Duodenal mucosa (tissue), 2 donors: ENCODE results near the gene LGALS12.

Experiments used
- H3K27ac ChIP-seq: one replicate; pipeline ENCODE4 v1.7.0; 2013; ENCODE audit warnings: low read depth, low read length
- H3K27me3 ChIP-seq, 2 donors: one replicate each; pipeline ENCODE4 v1.7.0; 2013; ENCODE audit warnings: low read length in 2 of 2, control low read depth in 1 of 2; ENCODE audit not compliant: insufficient read depth in 2 of 2, control insufficient read depth in 1 of 2
- H3K36me3 ChIP-seq, 2 donors: one replicate each; pipeline ENCODE4 v1.7.0; 2013; ENCODE audit warnings: low read length in 2 of 2, control low read depth in 1 of 2; ENCODE audit not compliant: insufficient read depth in 2 of 2, control insufficient read depth in 1 of 2
- H3K4me1 ChIP-seq, 2 donors: one replicate each; pipeline ENCODE4 v1.7.0; 2013; ENCODE audit warnings: low read length in 2 of 2, control low read depth in 1 of 2; ENCODE audit not compliant: insufficient read depth in 2 of 2, control insufficient read depth in 1 of 2
- H3K4me3 ChIP-seq, 2 donors: one replicate each; pipeline ENCODE4 v1.7.0; 2013; ENCODE audit warnings: low read length in 2 of 2, low read depth in 1 of 2
- H3K9ac ChIP-seq, 2 donors: one replicate each; pipeline ENCODE4 v1.7.0; 2013; ENCODE audit warnings: low read length in 2 of 2, low read depth in 1 of 2
- H3K9me3 ChIP-seq, 2 donors: one replicate each; pipeline ENCODE4 v1.7.0; 2013; ENCODE audit warnings: low read length in 2 of 2, control low read depth in 1 of 2; ENCODE audit not compliant: control insufficient read depth in 1 of 2

Gene LGALS12, protein sequence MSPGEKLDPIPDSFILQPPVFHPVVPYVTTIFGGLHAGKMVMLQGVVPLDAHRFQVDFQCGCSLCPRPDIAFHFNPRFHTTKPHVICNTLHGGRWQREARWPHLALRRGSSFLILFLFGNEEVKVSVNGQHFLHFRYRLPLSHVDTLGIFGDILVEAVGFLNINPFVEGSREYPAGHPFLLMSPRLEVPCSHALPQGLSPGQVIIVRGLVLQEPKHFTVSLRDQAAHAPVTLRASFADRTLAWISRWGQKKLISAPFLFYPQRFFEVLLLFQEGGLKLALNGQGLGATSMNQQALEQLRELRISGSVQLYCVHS

DNA sequence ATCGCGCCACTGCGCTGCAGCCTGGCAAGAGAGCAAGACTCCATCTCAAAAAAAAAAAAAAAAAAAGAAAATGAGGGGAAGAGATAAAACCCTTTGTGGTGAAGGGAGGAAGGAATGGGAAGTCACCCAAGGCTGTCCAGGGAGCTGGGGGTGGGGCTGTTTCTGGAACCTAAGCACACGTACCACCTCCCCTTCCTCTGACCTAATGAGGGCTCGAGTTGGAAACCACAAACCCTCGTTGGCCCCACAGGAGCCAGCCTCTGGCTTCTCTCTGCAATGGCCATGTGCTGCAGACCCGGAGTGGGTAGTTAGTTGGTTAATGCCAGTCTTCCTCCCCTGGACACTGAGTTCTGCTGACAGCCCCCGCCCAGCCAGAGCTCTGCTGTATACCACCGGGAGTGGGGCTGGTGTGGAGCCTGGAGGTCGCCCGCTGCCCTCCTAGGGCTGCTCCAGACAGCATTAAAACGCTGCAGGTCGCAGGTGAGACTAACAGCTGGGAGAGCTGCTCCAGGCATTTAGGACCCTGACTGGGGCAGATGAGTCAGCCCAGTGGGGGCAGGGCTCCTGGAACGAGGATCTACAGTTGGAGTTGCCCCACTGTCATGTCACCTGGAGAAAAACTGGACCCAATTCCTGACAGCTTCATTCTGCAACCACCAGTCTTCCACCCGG, at the start of gene LGALS12:
Gene LGALS12, plus strand, starts transcription at position 228 of the 672 bp plus-strand sequence. Its CDS starts 375 bp downstream, at position 603.
- no peak within 1 kb of the TSS for H3K9ac ChIP-seq
- no peaks in the 10 kb centered on the region for H3K9me3 ChIP-seq
- H3K27ac ChIP-seq = no peak within 1 kb of the TSS
- no peaks in the 10 kb centered on the region for H3K36me3 ChIP-seq
- no peaks in the 10 kb centered on the region for H3K27me3 ChIP-seq
- H3K4me1 ChIP-seq = peaks cover 5 to 6% of the 10 kb centered on the region in 2 donors
- no peak within 1 kb of the TSS for H3K4me3 ChIP-seq

- H3K36me3 ChIP-seq = no peaks in the 10 kb centered on the region
- H3K4me3 ChIP-seq = no peak overlapping the region
- no peak overlapping the region for H3K9ac ChIP-seq
- H3K4me1 ChIP-seq = no peaks in the 10 kb centered on the region
- H3K27ac ChIP-seq = no peak overlapping the region
- peaks cover 0 to 3% of the 10 kb centered on the region in 2 donors for H3K27me3 ChIP-seq
- H3K9me3 ChIP-seq = no peaks in the 10 kb centered on the region
These were observed 46.3 kb upstream of the LGALS12 start for GRCh38 chr11:63459586-63459985.

- H3K9ac ChIP-seq = no peak overlapping the region
- H3K9me3 ChIP-seq = no peaks in the 10 kb centered on the region
- H3K4me1 ChIP-seq = no peaks in the 10 kb centered on the region
- H3K27me3 ChIP-seq = peaks cover 0 to 3% of the 10 kb centered on the region in 2 donors
- H3K4me3 ChIP-seq = no peak overlapping the region
- H3K27ac ChIP-seq = no peak overlapping the region
- H3K36me3 ChIP-seq = no peaks in the 10 kb centered on the region
These were observed 43.7 kb upstream of the LGALS12 start for GRCh38 chr11:63462137-63462536.

- Histone ChIP-seq H3K36me3 (no peaks in the 10 kb centered on the region), H3K27me3 (peaks cover 0 to 6% of the 10 kb centered on the region in 2 donors), H3K9ac (no peak overlapping the region), H3K9me3 (no peaks in the 10 kb centered on the region), H3K4me1 (no peaks in the 10 kb centered on the region), H3K4me3 (no peak overlapping the region), H3K27ac (no peak overlapping the region)
These were observed 35.6 kb upstream of the LGALS12 start for GRCh38 chr11:63470311-63470710.

DNA sequence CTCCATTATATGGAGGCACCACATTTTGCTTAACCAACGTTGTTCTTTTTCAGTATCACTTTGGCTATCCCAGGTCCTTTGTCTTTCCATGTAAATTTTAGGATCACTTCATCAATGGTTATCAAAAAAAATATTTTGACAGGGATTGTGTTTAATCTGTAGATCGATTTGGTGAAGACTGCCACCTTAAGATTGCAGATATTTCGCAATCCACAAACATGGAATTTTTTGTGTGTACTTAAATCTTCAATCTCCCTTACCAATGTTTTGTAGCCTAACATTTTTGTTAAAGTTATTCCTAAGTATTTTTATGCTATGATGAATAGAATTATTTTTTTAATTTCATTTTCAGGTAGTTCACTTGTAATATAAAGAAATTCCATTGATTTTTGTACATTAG, 33.5 kb upstream of the LGALS12 start:
- Histone ChIP-seq H3K36me3 (no peaks in the 10 kb centered on the region), H3K4me3 (no peak overlapping the region), H3K27ac (no peak overlapping the region), H3K9ac (no peak overlapping the region), H3K9me3 (peaks cover 3 to 8% of the 10 kb centered on the region in 2 donors), H3K4me1 (no peaks in the 10 kb centered on the region), H3K27me3 (peaks cover 0 to 4% of the 10 kb centered on the region in 2 donors)

GRCh38 chr11:63476618-63477017, 29.3 kb upstream of the LGALS12 start:
- H3K36me3 ChIP-seq = no peaks in the 10 kb centered on the region
- H3K4me1 ChIP-seq = no peaks in the 10 kb centered on the region
- no peak overlapping the region for H3K4me3 ChIP-seq
- H3K9ac ChIP-seq = no peak overlapping the region
- H3K27me3 ChIP-seq = no peaks in the 10 kb centered on the region
- H3K27ac ChIP-seq = no peak overlapping the region
- H3K9me3 ChIP-seq = peaks cover 3 to 8% of the 10 kb centered on the region in 2 donors

- Histone ChIP-seq H3K27ac (no peak overlapping the region), H3K4me3 (no peak overlapping the region), H3K9me3 (peaks cover 3 to 8% of the 10 kb centered on the region in 2 donors), H3K4me1 (no peaks in the 10 kb centered on the region), H3K36me3 (no peaks in the 10 kb centered on the region), H3K9ac (no peak overlapping the region), H3K27me3 (no peaks in the 10 kb centered on the region)
These were observed 27.0 kb upstream of the LGALS12 start for GRCh38 chr11:63478896-63479295.

GRCh38 chr11:63480039-63480438, 25.8 kb upstream of the LGALS12 start:
- no peak overlapping the region for H3K9ac ChIP-seq

GRCh38 chr11:63485777-63486176, 20.1 kb upstream of the LGALS12 start:
- no peaks in the 10 kb centered on the region for H3K9me3 ChIP-seq
- H3K4me1 ChIP-seq = peaks cover 0 to 3% of the 10 kb centered on the region in 2 donors
- no peak overlapping the region for H3K9ac ChIP-seq

More at GRCh38 chr11:63480039-63480438, 25.8 kb upstream of the LGALS12 start:
- Histone ChIP-seq H3K36me3 (no peaks in the 10 kb centered on the region), H3K27ac (no peak overlapping the region), H3K4me1 (no peaks in the 10 kb centered on the region), H3K4me3 (no peak overlapping the region), H3K27me3 (no peaks in the 10 kb centered on the region), H3K9me3 (peaks cover 3 to 8% of the 10 kb centered on the region in 2 donors)

GRCh38 chr11:63488789-63489188, 17.1 kb upstream of the LGALS12 start:
- Histone ChIP-seq H3K27me3 (peaks cover 14 to 33% of the 10 kb centered on the region in 2 donors), H3K4me1 (peaks cover 5 to 11% of the 10 kb centered on the region in 2 donors), H3K27ac (no peak overlapping the region), H3K36me3 (no peaks in the 10 kb centered on the region), H3K4me3 (no peak overlapping the region), H3K9me3 (no peaks in the 10 kb centered on the region), H3K9ac (no peak overlapping the region)

More at GRCh38 chr11:63485777-63486176, 20.1 kb upstream of the LGALS12 start:
- peaks cover 14 to 15% of the 10 kb centered on the region in 2 donors for H3K27me3 ChIP-seq
- no peak overlapping the region for H3K4me3 ChIP-seq
- H3K27ac ChIP-seq = no peak overlapping the region
- no peaks in the 10 kb centered on the region for H3K36me3 ChIP-seq
